KMS-11 (cell line): Measurements from ENCODE around the gene SETD5.

Source experiments
- H2AFZ ChIP-seq: fragments of 200-600 bp; sonication (generic); 2 replicates; pipeline ENCODE4 v1.6.1; 2016; ENCODE audit warnings: antibody characterized with exemption, mixed run types, low read depth
- H3K27ac ChIP-seq: fragments of 200-600 bp; sonication (generic); 2 replicates; pipeline ENCODE4 v1.6.1; 2016; ENCODE audit warnings: mild to moderate bottlenecking, mixed run types
- H3K27me3 ChIP-seq: fragments of 200-600 bp; sonication (generic); 2 replicates; pipeline ENCODE4 v1.6.1; 2017; ENCODE audit warnings: mild to moderate bottlenecking, low read depth, mixed run types, moderate library complexity; ENCODE audit not compliant: insufficient read depth
- H3K36me3 ChIP-seq: fragments of 200-600 bp; sonication (generic); 2 replicates; pipeline ENCODE4 v1.6.1; 2017; ENCODE audit warnings: mild to moderate bottlenecking, mixed run types; ENCODE audit not compliant: insufficient read depth
- H3K4me1 ChIP-seq: fragments of 200-600 bp; sonication (generic); 2 replicates; pipeline ENCODE4 v1.6.1; 2016; ENCODE audit warnings: mild to moderate bottlenecking, low read depth, mixed run types; ENCODE audit not compliant: poor library complexity, severe bottlenecking
- H3K4me2 ChIP-seq: fragments of 200-600 bp; sonication (generic); 2 replicates; pipeline ENCODE4 v1.7.0; 2016; ENCODE audit warnings: mild to moderate bottlenecking, mixed run types
- H3K4me3 ChIP-seq: fragments of 200-600 bp; sonication (generic); IDR thresholded peaks from 2 replicates; pipeline ENCODE4 v1.6.1; 2017; ENCODE audit warnings: low read depth, low read length, mixed read lengths; ENCODE audit not compliant: insufficient read depth
- H3K79me2 ChIP-seq: fragments of 200-600 bp; sonication (generic); 2 replicates; pipeline ENCODE4 v1.6.1; 2016; ENCODE audit warnings: low read depth, mixed run types; ENCODE audit not compliant: insufficient read depth
- H3K9ac ChIP-seq: fragments of 200-600 bp; sonication (generic); 2 replicates; pipeline ENCODE4 v1.6.1; 2016; ENCODE audit warnings: mild to moderate bottlenecking, mixed run types
- H4K20me1 ChIP-seq: fragments of 200-600 bp; sonication (generic); 2 replicates; pipeline ENCODE4 v1.6.1; 2016; ENCODE audit warnings: mild to moderate bottlenecking, mixed run types; ENCODE audit not compliant: insufficient read depth
- TF ChIP-seq, protein P1 (sequence below): fragments of 200-600 bp; sonication (generic); conservative IDR thresholded peaks from 2 replicates; pipeline ENCODE4 v1.6.1; 2017; ENCODE audit warnings: low read depth, mild to moderate bottlenecking, antibody characterized with exemption, low read length, moderate library complexity, mixed read lengths

The SETD5 gene

DNA sequence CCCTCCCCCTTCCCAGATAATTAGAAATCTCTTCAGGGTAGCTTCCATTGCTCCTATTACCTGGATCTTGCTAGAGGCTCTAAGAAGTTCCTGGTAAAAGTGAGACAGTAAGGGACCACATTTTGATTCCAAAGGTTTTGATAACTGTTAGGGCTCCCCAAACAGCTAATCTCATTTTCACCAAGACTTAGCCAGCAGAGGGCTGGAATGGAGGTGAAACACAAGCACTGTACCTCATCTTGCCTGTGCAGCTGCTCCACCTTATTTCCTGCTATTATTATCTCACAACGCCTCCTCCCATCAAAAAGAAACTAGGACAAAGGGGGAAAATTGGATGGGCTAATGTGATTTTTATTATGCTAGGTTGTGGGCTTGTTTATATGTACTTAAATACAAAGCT is 7.3 kb downstream of the SETD5 start:
- H2AFZ ChIP-seq, result no peak overlapping the region
- H3K36me3 ChIP-seq, result no peaks in the 10 kb centered on the region
- no peak overlapping the region for H3K4me2 ChIP-seq
- H3K79me2 ChIP-seq, result peaks cover 99% of the 10 kb centered on the region
- H3K27me3 ChIP-seq, result no peaks in the 10 kb centered on the region
- peaks cover 60% of the 10 kb centered on the region for H4K20me1 ChIP-seq
- no peak overlapping the region for H3K4me3 ChIP-seq
- no peak overlapping the region for H3K27ac ChIP-seq
- peaks cover 66% of the 10 kb centered on the region for H3K4me1 ChIP-seq
- TF ChIP-seq, protein P1, sequence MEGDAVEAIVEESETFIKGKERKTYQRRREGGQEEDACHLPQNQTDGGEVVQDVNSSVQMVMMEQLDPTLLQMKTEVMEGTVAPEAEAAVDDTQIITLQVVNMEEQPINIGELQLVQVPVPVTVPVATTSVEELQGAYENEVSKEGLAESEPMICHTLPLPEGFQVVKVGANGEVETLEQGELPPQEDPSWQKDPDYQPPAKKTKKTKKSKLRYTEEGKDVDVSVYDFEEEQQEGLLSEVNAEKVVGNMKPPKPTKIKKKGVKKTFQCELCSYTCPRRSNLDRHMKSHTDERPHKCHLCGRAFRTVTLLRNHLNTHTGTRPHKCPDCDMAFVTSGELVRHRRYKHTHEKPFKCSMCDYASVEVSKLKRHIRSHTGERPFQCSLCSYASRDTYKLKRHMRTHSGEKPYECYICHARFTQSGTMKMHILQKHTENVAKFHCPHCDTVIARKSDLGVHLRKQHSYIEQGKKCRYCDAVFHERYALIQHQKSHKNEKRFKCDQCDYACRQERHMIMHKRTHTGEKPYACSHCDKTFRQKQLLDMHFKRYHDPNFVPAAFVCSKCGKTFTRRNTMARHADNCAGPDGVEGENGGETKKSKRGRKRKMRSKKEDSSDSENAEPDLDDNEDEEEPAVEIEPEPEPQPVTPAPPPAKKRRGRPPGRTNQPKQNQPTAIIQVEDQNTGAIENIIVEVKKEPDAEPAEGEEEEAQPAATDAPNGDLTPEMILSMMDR, result no peak
- no peak overlapping the region for H3K9ac ChIP-seq

GRCh38 chr3:9405756-9406155 is 8.3 kb downstream of the SETD5 start:
- Histone ChIP-seq H3K4me2 (no peak overlapping the region), H2AFZ (no peak overlapping the region), H3K27me3 (no peaks in the 10 kb centered on the region), H3K4me3 (no peak overlapping the region), H3K36me3 (no peaks in the 10 kb centered on the region), H3K27ac (no peak overlapping the region), H3K9ac (no peak overlapping the region), H3K79me2 (peaks cover 99% of the 10 kb centered on the region), H3K4me1 (peaks cover 56% of the 10 kb centered on the region), H4K20me1 (peaks cover 53% of the 10 kb centered on the region)
- TF ChIP-seq, protein P1, result no peak

DNA sequence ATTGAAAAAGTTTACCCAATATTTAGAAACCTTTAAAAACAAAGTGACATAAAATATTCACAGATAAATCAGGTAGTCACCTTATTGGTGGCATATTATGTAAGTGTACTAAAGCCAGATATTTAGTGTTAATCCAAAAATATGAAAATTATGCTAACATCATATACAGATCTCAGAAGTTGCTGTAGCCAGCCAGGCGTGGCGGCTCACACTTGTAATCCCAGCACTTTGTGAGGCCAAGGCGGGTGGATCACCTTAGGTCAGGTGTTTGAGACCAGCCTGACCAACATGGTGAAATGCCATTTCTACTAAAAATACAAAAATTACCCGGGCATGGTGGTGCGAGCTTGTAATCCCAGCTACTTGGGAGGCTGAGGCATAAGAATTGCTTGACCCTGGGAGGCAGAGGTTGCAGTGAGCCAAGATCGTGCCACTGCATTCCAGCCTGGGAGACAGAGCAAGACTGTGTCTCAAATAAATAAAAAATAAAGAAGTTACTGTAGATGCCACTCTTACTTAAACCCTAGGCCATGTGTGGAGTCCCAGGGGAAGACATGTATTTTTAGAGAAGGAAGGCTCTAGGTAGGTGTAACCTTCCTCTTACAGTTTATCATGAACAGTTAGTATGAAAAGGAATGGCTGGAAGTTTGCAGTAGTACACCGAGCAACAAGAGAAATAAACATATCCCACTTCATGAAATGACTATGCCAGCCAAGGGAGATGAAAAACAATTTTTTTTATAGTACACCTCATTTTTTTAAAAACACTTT is 9.6 kb downstream of the SETD5 start:
- H3K4me2 ChIP-seq, result no peak overlapping the region
- H3K9ac ChIP-seq, result no peak overlapping the region
- no peak overlapping the region for H2AFZ ChIP-seq
- peaks cover 40% of the 10 kb centered on the region for H4K20me1 ChIP-seq
- H3K4me1 ChIP-seq, result peaks cover 55% of the 10 kb centered on the region
- peaks cover 99% of the 10 kb centered on the region for H3K79me2 ChIP-seq
- H3K36me3 ChIP-seq, result no peaks in the 10 kb centered on the region
- TF ChIP-seq, protein P1, result no peak
- no peaks in the 10 kb centered on the region for H3K27me3 ChIP-seq
- H3K4me3 ChIP-seq, result no peak overlapping the region
- H3K27ac ChIP-seq, result no peak overlapping the region

DNA sequence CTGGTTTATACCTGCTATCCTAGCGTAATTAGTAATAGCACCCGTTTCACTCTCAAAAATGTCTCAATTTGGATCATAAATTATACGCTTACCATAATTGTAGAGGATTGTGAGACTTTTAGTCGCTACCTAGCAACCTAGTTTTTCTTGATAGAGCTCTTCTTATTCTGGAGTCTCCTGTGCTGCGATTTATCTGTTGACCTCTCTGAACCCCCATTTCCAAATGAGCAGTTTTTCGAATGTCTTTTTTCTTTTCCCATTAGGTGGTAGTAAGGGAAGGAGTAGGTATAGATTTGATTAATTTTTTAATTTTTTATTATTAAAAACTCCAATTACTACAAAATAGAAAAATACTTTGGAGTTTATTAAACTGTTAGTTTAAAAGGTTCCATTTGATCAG is 10.6 kb downstream of the SETD5 start:
- Histone ChIP-seq H2AFZ (no peak overlapping the region), H3K4me1 (peaks cover 46% of the 10 kb centered on the region), H3K36me3 (no peaks in the 10 kb centered on the region), H3K4me3 (no peak overlapping the region), H3K27me3 (no peaks in the 10 kb centered on the region), H3K27ac (no peak overlapping the region), H3K79me2 (peaks cover 99% of the 10 kb centered on the region), H3K9ac (no peak overlapping the region), H4K20me1 (peaks cover 37% of the 10 kb centered on the region), H3K4me2 (no peak overlapping the region)
- TF ChIP-seq, protein P1, result no peak
